ENCODE results near the gene ZNF438. TPM values are rescaled to one million over a fixed set of nuclear protein-coding genes. Genes with fewer than 3 reads are reported as not detected.

The ZNF438 gene
- total and polyA plus RNA-seq, 10 of the 15 experiments (the other 5 are each of a cell fraction or from before 2014, with no cell fraction given), result 0.93 to 5.2 (median 1.9) TPM

- Histone ChIP-seq H3K27ac (ENCODE audit: control insufficient read depth, insufficient read depth) (no peak overlapping the region), H3K27me3 (replicated peaks in 1 of 2; ENCODE audit: control insufficient read depth in 2 of 2, insufficient read depth in 2 of 2, low read length in 1 of 2) (no peaks in the 10 kb centered on the region), H3K36me3 (ENCODE audit: control insufficient read depth in 2 of 2, insufficient read depth in 2 of 2, low read length in 1 of 2) (no peaks in the 10 kb centered on the region), H3K9me3 (replicated peaks; ENCODE audit: control insufficient read depth, insufficient read depth, low read length) (no peaks in the 10 kb centered on the region; the same call in 2 of the 3 replicates), H3K9ac (ENCODE audit: control insufficient read depth, insufficient read depth, low read length) (no peak overlapping the region), H3K79me2 (ENCODE audit: control insufficient read depth, insufficient read depth, low read length) (no peaks in the 10 kb centered on the region), H4K20me1 (ENCODE audit: control insufficient read depth, insufficient read depth) (no peaks in the 10 kb centered on the region), H3K4me2 (ENCODE audit: control insufficient read depth, insufficient read depth) (no peak overlapping the region), H3K4me1 (ENCODE audit: control insufficient read depth, insufficient read depth, low read length) (no peaks in the 10 kb centered on the region), H2AFZ (ENCODE audit: control insufficient read depth, low read depth, low read length) (no peak overlapping the region), H3K4me3 (no peak overlapping the region)
- no TSS peak for BruUV-seq (replicated peaks)
- in situ Hi-C loops (cut with MboI), result no loop called here
- ChIA-PET CTCF (no interaction called here), RAD21 (ENCODE audit: unreplicated experiment) (no interaction called here), POLR2A (no interaction called here), SMC1A (ENCODE audit: uncharacterized antibody, unreplicated experiment) (no interaction called here)
- no peak for FAIRE-seq
- intact Hi-C loops (cut with micrococcal nuclease; ENCODE audit: unreplicated experiment), result no loop called here
- TF ChIP-seq RAD21 (IDR thresholded peaks at IDR 0.05; ENCODE audit: insufficient read depth, low read depth, low read length) (no peak), KDM1A (IDR thresholded peaks at IDR 0.05; ENCODE audit: borderline replicate concordance) (no peak), ZNF207 (IDR thresholded peaks at IDR 0.05; ENCODE audit: borderline replicate concordance) (no peak), RBBP5 (conservative IDR thresholded peaks at IDR 0.05) (no peak), ZBTB33 (IDR thresholded peaks at IDR 0.05) (no peak)
- TF ChIP-seq, protein P1, sequence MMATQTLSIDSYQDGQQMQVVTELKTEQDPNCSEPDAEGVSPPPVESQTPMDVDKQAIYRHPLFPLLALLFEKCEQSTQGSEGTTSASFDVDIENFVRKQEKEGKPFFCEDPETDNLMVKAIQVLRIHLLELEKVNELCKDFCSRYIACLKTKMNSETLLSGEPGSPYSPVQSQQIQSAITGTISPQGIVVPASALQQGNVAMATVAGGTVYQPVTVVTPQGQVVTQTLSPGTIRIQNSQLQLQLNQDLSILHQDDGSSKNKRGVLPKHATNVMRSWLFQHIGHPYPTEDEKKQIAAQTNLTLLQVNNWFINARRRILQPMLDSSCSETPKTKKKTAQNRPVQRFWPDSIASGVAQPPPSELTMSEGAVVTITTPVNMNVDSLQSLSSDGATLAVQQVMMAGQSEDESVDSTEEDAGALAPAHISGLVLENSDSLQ (IDR thresholded peaks at IDR 0.05), result no peak
- DNase-seq (ENCODE audit: low read depth, low spot score), result no peak
- ATAC-seq, result no peak
- 88% methylated on average over 2 of the region's 2 CpGs for WGBS (ENCODE audit: insufficient coverage, insufficient replicate concordance, low lambda C conversion rate, missing lambda C conversion rate)
Observed at GRCh38 chr10:31042670-31043069, 11.0 kb upstream of the ZNF438 start.
